H9 (cell line): Measurements from ENCODE around the gene TIMM17A. TPM values are rescaled to one million over a fixed set of nuclear protein-coding genes. Genes with fewer than 3 reads are reported as not detected.

Experiments used
- DNase-seq: peaks from one replicate; pipeline ENCODE4 v3.0.0-alpha.2; 2017
- H2AFZ ChIP-seq: one replicate; pipeline ENCODE4 v1.6.1; 2013; ENCODE audit warnings: mild to moderate bottlenecking, low read length, control low read depth, moderate library complexity
- H2AK5ac ChIP-seq: 2 replicates; pipeline ENCODE4 v1.6.1; 2013; ENCODE audit warnings: low read length, control low read depth, mixed read lengths; ENCODE audit not compliant: insufficient read length
- H2BK120ac ChIP-seq: one replicate; pipeline ENCODE4 v1.6.1; 2013; ENCODE audit warnings: low read depth, mild to moderate bottlenecking, low read length, control low read depth, inconsistent platforms; ENCODE audit not compliant: poor library complexity, severe bottlenecking
- H2BK12ac ChIP-seq: 2 replicates; pipeline ENCODE4 v1.6.1; 2013; ENCODE audit warnings: low read length, control low read depth, mixed read lengths, low read depth; ENCODE audit not compliant: insufficient read length
- H2BK15ac ChIP-seq: 2 replicates; pipeline ENCODE4 v1.6.1; 2013; ENCODE audit warnings: low read depth, low read length, control low read depth
- H2BK20ac ChIP-seq: one replicate; pipeline ENCODE4 v1.6.1; 2013; ENCODE audit warnings: low read depth, mild to moderate bottlenecking, low read length, control low read depth, inconsistent platforms; ENCODE audit not compliant: poor library complexity, severe bottlenecking
- H2BK5ac ChIP-seq: 2 replicates; pipeline ENCODE4 v1.6.1; 2013; ENCODE audit warnings: low read length, control low read depth, mixed read lengths; ENCODE audit not compliant: insufficient read length
- H3K14ac ChIP-seq: 2 replicates; pipeline ENCODE4 v1.6.1; 2013; ENCODE audit warnings: low read length, control low read depth; ENCODE audit not compliant: insufficient read depth
- H3K18ac ChIP-seq: 2 replicates; pipeline ENCODE4 v1.6.1; 2013; ENCODE audit warnings: low read depth, mild to moderate bottlenecking, mixed read lengths, low read length, control low read depth; ENCODE audit not compliant: insufficient read length
- H3K23ac ChIP-seq: 2 replicates; pipeline ENCODE4 v1.6.1; 2013; ENCODE audit warnings: low read length, control low read depth, mixed read lengths, low read depth; ENCODE audit not compliant: insufficient read length
- H3K23me2 ChIP-seq: 2 replicates; pipeline ENCODE4 v1.6.1; 2013; ENCODE audit warnings: low read depth, mild to moderate bottlenecking, mixed read lengths, low read length, control low read depth; ENCODE audit not compliant: insufficient read length, poor library complexity, severe bottlenecking
- H3K27ac ChIP-seq: 2 replicates; pipeline ENCODE4 v1.5.1; 2013; ENCODE audit warnings: low read length, control low read depth, mixed read lengths, low read depth; ENCODE audit not compliant: insufficient read length
- H3K27me3 ChIP-seq: 2 replicates; pipeline ENCODE4 v1.6.1; 2013; ENCODE audit warnings: low read length, control low read depth, inconsistent platforms; ENCODE audit not compliant: insufficient read depth
- H3K4ac ChIP-seq: 2 replicates; pipeline ENCODE4 v1.6.1; 2013; ENCODE audit warnings: low read depth, mild to moderate bottlenecking, control low read depth, inconsistent platforms, low read length, moderate library complexity
- H3K4me1 ChIP-seq: 2 replicates; pipeline ENCODE4 v1.6.1; 2013; ENCODE audit warnings: low read length, control low read depth, inconsistent platforms; ENCODE audit not compliant: insufficient read depth
- H3K4me2 ChIP-seq: 2 replicates; pipeline ENCODE4 v1.6.1; 2013; ENCODE audit warnings: low read length, control low read depth, mixed read lengths; ENCODE audit not compliant: insufficient read length, insufficient read depth
- H3K56ac ChIP-seq: 2 replicates; pipeline ENCODE4 v1.6.1; 2013; ENCODE audit warnings: low read depth, mild to moderate bottlenecking, mixed read lengths, low read length, control low read depth; ENCODE audit not compliant: insufficient read length
- H3K79me1 ChIP-seq: 2 replicates; pipeline ENCODE4 v1.6.1; 2013; ENCODE audit warnings: low read depth, mild to moderate bottlenecking, moderate library complexity, low read length, control low read depth, inconsistent platforms; ENCODE audit not compliant: insufficient read depth, poor library complexity, severe bottlenecking
- H3K79me2 ChIP-seq: 2 replicates; pipeline ENCODE4 v1.6.1; 2013; ENCODE audit warnings: low read length, control low read depth, inconsistent platforms; ENCODE audit not compliant: insufficient read depth
- H3K9ac ChIP-seq: 2 replicates; pipeline ENCODE4 v1.6.1; 2013; ENCODE audit warnings: low read length, control low read depth, mixed read lengths; ENCODE audit not compliant: insufficient read length; ENCODE audit errors: extremely low read depth
- H3K9me3 ChIP-seq: one replicate; pipeline ENCODE4 v1.6.1; 2013; ENCODE audit warnings: low read depth, low read length, inconsistent platforms; ENCODE audit not compliant: control insufficient read depth
- H3T11ph ChIP-seq: one replicate; pipeline ENCODE4 v1.6.1; 2013; ENCODE audit warnings: mild to moderate bottlenecking, low read length, control low read depth, inconsistent platforms
- H4K20me1 ChIP-seq: one replicate; pipeline ENCODE4 v1.6.1; 2013; ENCODE audit not compliant: control insufficient read depth, insufficient read length, insufficient read depth
- H4K5ac ChIP-seq: 2 replicates; pipeline ENCODE4 v1.6.1; 2013; ENCODE audit warnings: low read depth, mild to moderate bottlenecking, mixed read lengths, low read length, control low read depth; ENCODE audit not compliant: insufficient read length
- H4K8ac ChIP-seq: replicated peaks from 2 replicates; pipeline ENCODE4 v1.6.1; 2013; ENCODE audit warnings: low read length, control low read depth, mixed read lengths, low read depth; ENCODE audit not compliant: insufficient read length
- H4K91ac ChIP-seq: 2 replicates; pipeline ENCODE4 v1.6.1; 2013; ENCODE audit warnings: low read depth, mild to moderate bottlenecking, moderate library complexity, mixed read lengths, low read length, control low read depth; ENCODE audit not compliant: insufficient read length
- H3K27ac Mint-ChIP-seq, 3 experiments: 2 replicates in 2 of 3; 3 replicates in 1 of 3; pipeline ENCODE4 v1.8.0; 2020 to 2021; ENCODE audit warnings: mixed read lengths in 3 of 3, mild to moderate bottlenecking in 1 of 3, moderate library complexity in 1 of 3
- H3K27me3 Mint-ChIP-seq: 2 replicates; pipeline ENCODE4 v1.8.0; 2021; ENCODE audit warnings: low read depth, mild to moderate bottlenecking, moderate library complexity, mixed read lengths
- H3K36me3 Mint-ChIP-seq, 3 experiments: 2 replicates in 2 of 3; 3 replicates in 1 of 3; pipeline ENCODE4 v1.8.0; 2020 to 2021; ENCODE audit warnings: low read depth in 3 of 3, mixed read lengths in 3 of 3; ENCODE audit not compliant: insufficient read depth in 1 of 3
- H3K4me1 Mint-ChIP-seq, 2 experiments: 2 replicates each; pipeline ENCODE4 v1.8.0; 2020; ENCODE audit warnings: mixed read lengths in 2 of 2
- H3K4me3 Mint-ChIP-seq, 2 experiments: 2 replicates in 1 of 2; 3 replicates in 1 of 2; pipeline ENCODE4 v1.8.0; 2020 to 2021; ENCODE audit warnings: mild to moderate bottlenecking in 2 of 2, mixed read lengths in 2 of 2, moderate library complexity in 1 of 2
- H3K9me3 Mint-ChIP-seq, 2 experiments: 2 replicates in 1 of 2; 3 replicates in 1 of 2; pipeline ENCODE4 v1.8.0; 2020; ENCODE audit warnings: mild to moderate bottlenecking in 2 of 2, mixed read lengths in 2 of 2, moderate library complexity in 1 of 2
- CTCF ChIP-seq: fragments of 200-600 bp; sonication (generic); conservative IDR thresholded peaks from 3 replicates; pipeline ENCODE4 v1.8.0; 2021; ENCODE audit warnings: antibody characterized with exemption, mild to moderate bottlenecking
- WGBS: extraction: QIAGEN DNeasy Blood & Tissue Kit; methylation state at CpG from one replicate; pipeline ENCODE4 v1.1.7; 2013; ENCODE audit warnings: missing lambda C conversion rate, low lambda C conversion rate, mixed read lengths; ENCODE audit not compliant: insufficient read length; ENCODE audit errors: extremely low coverage; 5-methylcytosine and 5-hydroxymethylcytosine counted together
- total RNA-seq: library from RNA; stranded (reverse); gene quantifications from 2 replicates; pipeline ENCODE4 v1.2.1, GENCODE V29; 2021

Gene TIMM17A
- total RNA-seq, 1 experiment from 2014 or later, result 60.9 TPM

- Histone ChIP-seq H3K79me1 (no peaks in the 10 kb centered on the region), H3K9ac (no peak overlapping the region), H4K5ac (no peak overlapping the region), H2AK5ac (no peak overlapping the region), H3K4me2 (no peak overlapping the region), H3K18ac (no peak overlapping the region), H3K23me2 (no peaks in the 10 kb centered on the region), H2BK20ac (no peak overlapping the region), H2AFZ (no peak overlapping the region), H2BK120ac (no peak overlapping the region), H3K9me3 (no peaks in the 10 kb centered on the region), H2BK15ac (no peak overlapping the region), H2BK12ac (no peak overlapping the region), H3K4me1 (no peaks in the 10 kb centered on the region), H3K27ac (no peak overlapping the region), H4K20me1 (no peaks in the 10 kb centered on the region), H3K14ac (no peak overlapping the region), H3K4ac (no peak overlapping the region), H2BK5ac (no peak overlapping the region), H3K27me3 (no peaks in the 10 kb centered on the region), H3K23ac (no peak overlapping the region), H3K79me2 (no peaks in the 10 kb centered on the region), H4K8ac (no peak overlapping the region), H4K91ac (no peak overlapping the region), H3T11ph (no peak overlapping the region), H3K56ac (no peak overlapping the region)
- Mint-ChIP-seq H3K36me3 (peaks cover 18 to 51% (median 51%) of the 10 kb centered on the region in 3 experiments; a peak in 6 of 7 replicates), H3K4me1 (no peaks in the 10 kb centered on the region), H3K4me3 (no peak overlapping the region), H3K27ac (no peak overlapping the region), H3K27me3 (peaks cover 2% of the 10 kb centered on the region; the same call in 1 of the 2 replicates), H3K9me3 (no peaks in the 10 kb centered on the region)
- DNase-seq, result no peak
- TF ChIP-seq CTCF, result no peak
- WGBS, result no CpG with 5 or more reads among the region's 9 CpGs
Observed at GRCh38 chr1:201970334-201971159, 15.2 kb downstream of the TIMM17A start.
